Fibroblast of the aortic adventitia (primary cell): Measurements from ENCODE around the gene CATSPER3. TPM values are rescaled to one million over a fixed set of nuclear protein-coding genes. Genes with fewer than 3 reads are reported as not detected.

Experiments used
- DNase-seq: peaks from one replicate; pipeline ENCODE4 v3.0.0-alpha.2; 2010; ENCODE audit warnings: low read depth
- H3K4me3 ChIP-seq: 2 replicates; pipeline ENCODE4 v1.5.1; 2011; ENCODE audit warnings: low read depth, mild to moderate bottlenecking, control low read depth, low read length, moderate library complexity
- small RNA-seq: library from RNA; depleted of rRNA; stranded (forward); fragments of <200 nt; gene quantifications from one replicate; pipeline ENCODE3, GENCODE V24; 2012
- total RNA-seq: library from RNA; depleted of rRNA; stranded (reverse); fragments of >200 nt; gene quantifications from 2 replicates; pipeline ENCODE4 v1.2.3, GENCODE V29; 2012; ENCODE audit warnings: low replicate concordance
- TF ChIP-seq, protein P1 (sequence below): IDR thresholded peaks from 2 replicates; pipeline ENCODE4 v1.5.1; 2011; ENCODE audit warnings: mild to moderate bottlenecking, low read length, control low read depth, inconsistent platforms; ENCODE audit not compliant: insufficient read depth

CATSPER3 gene
- total RNA-seq, 1 donor: 0.09 TPM

- TF ChIP-seq, protein P1, sequence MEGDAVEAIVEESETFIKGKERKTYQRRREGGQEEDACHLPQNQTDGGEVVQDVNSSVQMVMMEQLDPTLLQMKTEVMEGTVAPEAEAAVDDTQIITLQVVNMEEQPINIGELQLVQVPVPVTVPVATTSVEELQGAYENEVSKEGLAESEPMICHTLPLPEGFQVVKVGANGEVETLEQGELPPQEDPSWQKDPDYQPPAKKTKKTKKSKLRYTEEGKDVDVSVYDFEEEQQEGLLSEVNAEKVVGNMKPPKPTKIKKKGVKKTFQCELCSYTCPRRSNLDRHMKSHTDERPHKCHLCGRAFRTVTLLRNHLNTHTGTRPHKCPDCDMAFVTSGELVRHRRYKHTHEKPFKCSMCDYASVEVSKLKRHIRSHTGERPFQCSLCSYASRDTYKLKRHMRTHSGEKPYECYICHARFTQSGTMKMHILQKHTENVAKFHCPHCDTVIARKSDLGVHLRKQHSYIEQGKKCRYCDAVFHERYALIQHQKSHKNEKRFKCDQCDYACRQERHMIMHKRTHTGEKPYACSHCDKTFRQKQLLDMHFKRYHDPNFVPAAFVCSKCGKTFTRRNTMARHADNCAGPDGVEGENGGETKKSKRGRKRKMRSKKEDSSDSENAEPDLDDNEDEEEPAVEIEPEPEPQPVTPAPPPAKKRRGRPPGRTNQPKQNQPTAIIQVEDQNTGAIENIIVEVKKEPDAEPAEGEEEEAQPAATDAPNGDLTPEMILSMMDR: no peak
- no peak overlapping the region for H3K4me3 ChIP-seq
- no peak for DNase-seq
These were observed 91.6 kb downstream of the CATSPER3 start for GRCh38 chr5:135059000-135059923.

- no peak overlapping the region for H3K4me3 ChIP-seq
- DNase-seq: no peak
- TF ChIP-seq, protein P1: no peak
These were observed 92.3 kb downstream of the CATSPER3 start for GRCh38 chr5:135060021-135060420.

- TF ChIP-seq, protein P1: no peak
- no peak for DNase-seq
- no peak overlapping the region for H3K4me3 ChIP-seq
These were observed 93.3 kb downstream of the CATSPER3 start for GRCh38 chr5:135061001-135061400.

Small RNA genes lying within 50 kb of the gene (small RNA-seq; reads per million reads assigned to genes)
- gene MIR4461 (not detected), gene MTND3P25 (not detected), gene MTND4LP30 (not detected)

Other genes with a start within 250 kb of the CATSPER3 start
- gene CAMLG, start 229.4 kb upstream of the CATSPER3 start, total RNA-seq: 42.4 and 51.2 TPM in 2 replicates
- 30.5 and 69.7 TPM in 2 replicates for gene DDX46, start 209.1 kb upstream of the CATSPER3 start, total RNA-seq
- 18.7 and 61.5 TPM in 2 replicates for gene C5orf24, start 121.9 kb upstream of the CATSPER3 start, total RNA-seq
- 39.9 and 85.9 TPM in 2 replicates for gene TXNDC15, start 93.5 kb upstream of the CATSPER3 start, total RNA-seq
- gene PCBD2, start 62.8 kb upstream of the CATSPER3 start, total RNA-seq: 0.90 and 8.9 TPM in 2 replicates
- gene PITX1, start 66.3 kb downstream of the CATSPER3 start, total RNA-seq: 1.5 TPM in 1 of 2 replicates, not detected in the other